ENCODE measurements around the gene ATF7IP2.
"Not testable (repeated sequence)": the region's sequence is repeated elsewhere in the genome, so short reads cannot be mapped to it uniquely, and the experiment has no call there.

DNA sequence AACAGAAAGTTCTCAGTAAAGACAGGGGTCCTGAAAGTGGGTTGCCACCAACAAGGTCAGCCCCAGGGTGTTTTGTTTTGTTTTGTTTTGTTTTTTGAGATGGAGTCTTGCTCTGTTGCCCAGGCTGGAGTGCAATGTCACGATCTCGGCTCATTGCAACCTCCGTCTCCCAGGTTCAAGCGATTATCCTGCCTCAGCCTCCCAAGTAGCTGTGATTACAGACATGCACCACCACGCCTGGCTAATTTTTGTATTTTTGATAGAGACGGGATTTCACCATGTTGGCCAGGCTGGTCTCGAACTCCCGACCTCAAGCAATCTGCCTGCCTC lies 24.1 kb upstream of the ATF7IP2 start:
- not testable (repeated sequence) for TF ChIP-seq EZH2 (IDR thresholded peaks at IDR 0.05; ENCODE audit: low read length)
- TF ChIP-seq, protein P1, sequence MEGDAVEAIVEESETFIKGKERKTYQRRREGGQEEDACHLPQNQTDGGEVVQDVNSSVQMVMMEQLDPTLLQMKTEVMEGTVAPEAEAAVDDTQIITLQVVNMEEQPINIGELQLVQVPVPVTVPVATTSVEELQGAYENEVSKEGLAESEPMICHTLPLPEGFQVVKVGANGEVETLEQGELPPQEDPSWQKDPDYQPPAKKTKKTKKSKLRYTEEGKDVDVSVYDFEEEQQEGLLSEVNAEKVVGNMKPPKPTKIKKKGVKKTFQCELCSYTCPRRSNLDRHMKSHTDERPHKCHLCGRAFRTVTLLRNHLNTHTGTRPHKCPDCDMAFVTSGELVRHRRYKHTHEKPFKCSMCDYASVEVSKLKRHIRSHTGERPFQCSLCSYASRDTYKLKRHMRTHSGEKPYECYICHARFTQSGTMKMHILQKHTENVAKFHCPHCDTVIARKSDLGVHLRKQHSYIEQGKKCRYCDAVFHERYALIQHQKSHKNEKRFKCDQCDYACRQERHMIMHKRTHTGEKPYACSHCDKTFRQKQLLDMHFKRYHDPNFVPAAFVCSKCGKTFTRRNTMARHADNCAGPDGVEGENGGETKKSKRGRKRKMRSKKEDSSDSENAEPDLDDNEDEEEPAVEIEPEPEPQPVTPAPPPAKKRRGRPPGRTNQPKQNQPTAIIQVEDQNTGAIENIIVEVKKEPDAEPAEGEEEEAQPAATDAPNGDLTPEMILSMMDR (optimal IDR thresholded peaks at IDR 0.05 in 1 of 3, IDR thresholded peaks at IDR 0.05 in 1 of 3, conservative IDR thresholded peaks at IDR 0.05 in 1 of 3; ENCODE audit: extremely low read depth in 1 of 3, insufficient read depth in 2 of 3, low read length in 3 of 3): not testable (repeated sequence)

Measured in keratinocyte (primary cell).